ENCODE results near the gene RNF125.
"Not testable (repeated sequence)": the region's sequence is repeated elsewhere in the genome, so short reads cannot be mapped to it uniquely, and the experiment has no call there.

RNF125 gene

GRCh38 chr18:32018331-32019250, at the start of gene RNF125:
Gene RNF125, plus strand, starts transcription at chr18:32018825. Its CDS starts 39 bp downstream, at chr18:32018864.
- DNase-seq, result peak; percentile 79 to 84

- DNase-seq, result no peak
These were observed 48.0 kb upstream of the RNF125 start for GRCh38 chr18:31970617-31971016.

- DNase-seq, result no peak
These were observed 44.6 kb upstream of the RNF125 start for GRCh38 chr18:31973929-31974546.

GRCh38 chr18:31976242-31976641, 42.4 kb upstream of the RNF125 start:
- no peak for DNase-seq

- DNase-seq, result peak; percentile 3 to 4
These were observed 41.3 kb upstream of the RNF125 start for GRCh38 chr18:31977270-31977872.

- DNase-seq, result no peak
These were observed 40.0 kb upstream of the RNF125 start for GRCh38 chr18:31978616-31979015.

- DNase-seq, result no peak
These were observed 38.9 kb upstream of the RNF125 start for GRCh38 chr18:31979714-31980113.

GRCh38 chr18:31980863-31981262, 37.8 kb upstream of the RNF125 start:
- DNase-seq, result no peak

- no peak for DNase-seq
These were observed 35.6 kb upstream of the RNF125 start for GRCh38 chr18:31983020-31983419.

GRCh38 chr18:31983976-31984375, 34.6 kb upstream of the RNF125 start:
- DNase-seq, result no peak

- no peak for DNase-seq
These were observed 27.8 kb upstream of the RNF125 start for GRCh38 chr18:31990823-31991222.

- DNase-seq, result no peak
These were observed 22.6 kb upstream of the RNF125 start for GRCh38 chr18:31996007-31996406.

GRCh38 chr18:31998880-31999412, 19.7 kb upstream of the RNF125 start:
- DNase-seq, result no peak

- DNase-seq, result not testable (repeated sequence)
These were observed 17.5 kb upstream of the RNF125 start for GRCh38 chr18:32001141-32001540.

GRCh38 chr18:32003822-32004221, 14.8 kb upstream of the RNF125 start:
- not testable (repeated sequence) for DNase-seq

GRCh38 chr18:32010124-32010721, 8.4 kb upstream of the RNF125 start:
- DNase-seq, result no peak

- no peak for DNase-seq
These were observed 7.4 kb upstream of the RNF125 start for GRCh38 chr18:32011193-32011592.

- DNase-seq, result peak; percentile 35 to 42
These were observed 775 bp downstream of the RNF125 start for GRCh38 chr18:32019251-32019948.

- peak; percentile 24 to 43 for DNase-seq
These were observed 1.5 kb downstream of the RNF125 start for GRCh38 chr18:32019949-32020625.

GRCh38 chr18:32021756-32022564, 3.3 kb downstream of the RNF125 start:
- no peak for DNase-seq

- no peak for DNase-seq
These were observed 7.1 kb downstream of the RNF125 start for GRCh38 chr18:32025744-32026143.

Data from stimulated activated CD4-positive, alpha-beta T cell treated with anti-CD3 and anti-CD28 coated beads, Interleukin-4, amount 100 ng/mL, for 4 hours (primary cell).